Activated CD4-positive, alpha-beta T cell treated with anti-CD3 and anti-CD28 coated beads, Interleukin-2, amount 10 ng/mL, durations not matched to agents 7 days and 5 days (primary cell): ENCODE results near the gene RAB3C. TPM values are rescaled to one million over a fixed set of nuclear protein-coding genes. Genes with fewer than 3 reads are reported as not detected.

Source experiments
- CTCF ChIA-PET: fragments of 350-600 bp; sonication (Branson Sonifier 250); formaldehyde crosslinking; loops from one replicate; lab custom pipeline; 2021; ENCODE audit warnings: antibody characterized with exemption; lab: Charles Lee
- POLR2A ChIA-PET: fragments of 350-600 bp; sonication (Branson Sonifier 250); formaldehyde crosslinking; loops from one replicate; lab custom pipeline; 2021; ENCODE audit warnings: antibody characterized with exemption; lab: Charles Lee
- DNase-seq: peaks from one replicate; pipeline ENCODE4 v3.0.0-alpha.2; 2020
- H3K27ac Mint-ChIP-seq: one replicate; pipeline ENCODE4 v1.8.0; 2021; ENCODE audit warnings: mild to moderate bottlenecking, moderate library complexity, mixed read lengths
- H3K27me3 Mint-ChIP-seq: one replicate; pipeline ENCODE4 v1.8.0; 2021; ENCODE audit warnings: mixed read lengths
- H3K36me3 Mint-ChIP-seq: one replicate; pipeline ENCODE4 v1.8.0; 2021; ENCODE audit warnings: low read depth, mixed read lengths
- H3K4me1 Mint-ChIP-seq: one replicate; pipeline ENCODE4 v1.8.0; 2021; ENCODE audit warnings: mixed read lengths
- H3K4me3 Mint-ChIP-seq: one replicate; pipeline ENCODE4 v1.8.0; 2021; ENCODE audit warnings: mild to moderate bottlenecking, moderate library complexity, mixed read lengths
- H3K9me3 Mint-ChIP-seq: one replicate; pipeline ENCODE4 v1.8.0; 2021; ENCODE audit warnings: mixed read lengths
- total RNA-seq, 2 experiments: library from RNA; stranded (reverse); gene quantifications; one replicate each; pipeline ENCODE4 v1.2.3, GENCODE V29; 2021

The RAB3C gene
- total RNA-seq, 2 experiments from 2014 or later = not detected

DNA sequence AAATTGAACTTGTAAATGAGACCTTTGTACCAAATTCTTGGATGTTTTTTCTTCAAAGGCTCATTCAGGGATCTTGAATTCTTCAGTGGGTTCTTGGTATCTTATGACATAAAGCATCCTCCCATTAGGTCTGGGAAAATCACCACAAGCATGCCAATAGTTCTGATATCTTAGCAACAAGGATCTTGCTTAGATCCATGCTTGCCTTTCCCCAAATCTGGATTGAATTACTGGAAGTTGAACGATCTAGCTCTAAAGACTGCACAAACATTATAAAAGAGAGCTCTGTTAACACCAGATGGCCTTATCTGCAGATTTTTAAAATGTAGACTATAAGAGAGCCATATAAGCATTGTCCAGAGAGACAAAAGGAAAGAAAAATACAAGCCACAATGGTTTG lies 266.3 kb downstream of the RAB3C start:
- Mint-ChIP-seq H3K36me3 (no peaks in the 10 kb centered on the region), H3K27ac (no peak overlapping the region), H3K9me3 (no peaks in the 10 kb centered on the region), H3K27me3 (peaks cover 14% of the 10 kb centered on the region), H3K4me1 (no peaks in the 10 kb centered on the region), H3K4me3 (no peak overlapping the region)
- no peak for DNase-seq
- POLR2A ChIA-PET = no interaction called here
- CTCF ChIA-PET = interaction anchor here (0.8 to 2.1 kb wide), 2 partner anchors 10 to 389 kb away, joined by 4 to 7 read pairs; partner anchors contain the start of gene PLK2

DNA sequence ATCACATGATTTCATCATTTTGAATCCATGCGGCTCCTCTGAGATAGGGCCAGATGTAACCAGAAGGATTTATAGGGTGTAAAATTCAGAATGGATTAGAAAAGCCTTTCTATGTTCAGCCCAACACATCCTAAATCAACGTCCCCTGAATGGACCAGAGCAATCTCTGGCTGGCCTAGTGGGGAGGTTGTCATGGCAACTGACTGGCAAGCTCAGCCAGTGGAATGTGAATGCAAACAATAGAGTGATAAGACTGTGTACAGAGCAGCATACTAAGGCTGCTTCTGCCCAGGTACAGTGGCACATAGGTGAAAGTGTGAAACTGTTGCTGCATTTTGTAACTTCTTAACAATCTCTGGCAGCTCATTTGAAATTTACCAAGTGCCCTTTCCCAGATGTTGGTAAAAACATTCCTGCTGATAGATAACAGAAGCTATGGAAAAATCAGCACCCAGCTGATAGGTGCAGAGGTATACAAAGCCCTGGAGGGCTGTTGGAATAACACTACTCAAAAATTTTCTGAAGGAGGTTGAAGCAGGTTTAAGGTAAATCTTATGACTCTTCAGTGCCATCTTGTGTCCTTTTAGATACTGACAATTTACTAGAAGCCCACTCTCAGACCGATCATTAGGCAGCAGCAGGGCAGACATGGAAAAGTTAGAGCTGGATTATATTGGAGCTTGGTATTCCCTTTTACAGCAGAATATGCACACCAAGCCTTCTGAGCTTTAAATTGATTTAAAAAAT lies 267.2 kb downstream of the RAB3C start:
- Mint-ChIP-seq H3K27me3 (peaks cover 15% of the 10 kb centered on the region), H3K4me3 (no peak overlapping the region), H3K36me3 (no peaks in the 10 kb centered on the region), H3K4me1 (no peaks in the 10 kb centered on the region), H3K9me3 (no peaks in the 10 kb centered on the region), H3K27ac (no peak overlapping the region)
- DNase-seq = no peak
- ChIA-PET CTCF (interaction anchor here (2.1 kb wide), 1 partner anchor 9 kb away, joined by 7 read pairs; no protein-coding TSS in a partner anchor), POLR2A (no interaction called here)

DNA sequence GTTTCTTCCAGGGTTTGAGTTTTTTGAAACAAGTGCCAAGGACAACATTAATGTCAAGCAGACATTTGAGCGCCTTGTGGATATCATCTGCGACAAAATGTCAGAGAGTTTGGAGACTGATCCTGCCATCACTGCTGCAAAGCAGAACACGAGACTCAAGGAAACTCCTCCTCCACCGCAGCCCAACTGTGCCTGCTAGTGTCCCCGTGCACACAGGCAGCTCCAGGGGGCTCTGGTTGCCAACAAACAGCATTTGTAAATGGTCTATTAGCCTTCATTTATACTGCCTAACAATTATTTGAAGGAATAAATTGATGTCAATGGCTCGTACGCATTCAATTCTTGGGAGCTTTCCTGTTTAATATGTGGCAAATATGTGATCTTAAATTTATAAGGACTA lies 268.3 kb downstream of the RAB3C start:
- no peaks in the 10 kb centered on the region for H3K9me3 Mint-ChIP-seq
- H3K4me1 Mint-ChIP-seq = no peaks in the 10 kb centered on the region
- no peak for DNase-seq
- ChIA-PET CTCF (no interaction called here), POLR2A (no interaction called here)
- no peaks in the 10 kb centered on the region for H3K36me3 Mint-ChIP-seq
- H3K27ac Mint-ChIP-seq = no peak overlapping the region
- H3K4me3 Mint-ChIP-seq = no peak overlapping the region
- peaks cover 15% of the 10 kb centered on the region for H3K27me3 Mint-ChIP-seq

DNA sequence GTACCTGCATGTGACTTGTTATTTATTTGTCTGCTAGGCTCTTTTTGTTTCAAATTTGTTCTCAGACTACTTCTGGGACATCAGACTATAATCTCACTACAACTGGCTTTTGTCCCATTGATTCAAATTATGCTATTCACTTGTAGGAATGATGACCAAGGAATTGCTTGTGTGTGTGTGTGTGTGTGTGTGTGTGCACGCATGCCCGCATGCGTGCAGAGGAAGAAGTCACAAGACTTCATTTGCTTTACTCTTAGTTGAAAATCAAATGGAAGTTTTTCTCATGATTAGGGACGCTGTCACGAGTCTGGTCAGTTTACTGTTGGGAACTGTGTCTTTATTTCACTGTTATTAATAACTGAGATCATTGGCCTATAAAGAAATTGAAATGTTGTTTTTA lies 268.7 kb downstream of the RAB3C start:
- DNase-seq = no peak
- H3K27me3 Mint-ChIP-seq = peaks cover 15% of the 10 kb centered on the region
- H3K36me3 Mint-ChIP-seq = no peaks in the 10 kb centered on the region
- no peaks in the 10 kb centered on the region for H3K9me3 Mint-ChIP-seq
- no peaks in the 10 kb centered on the region for H3K4me1 Mint-ChIP-seq
- H3K4me3 Mint-ChIP-seq = no peak overlapping the region
- POLR2A ChIA-PET = no interaction called here
- H3K27ac Mint-ChIP-seq = no peak overlapping the region
- CTCF ChIA-PET = no interaction called here

DNA sequence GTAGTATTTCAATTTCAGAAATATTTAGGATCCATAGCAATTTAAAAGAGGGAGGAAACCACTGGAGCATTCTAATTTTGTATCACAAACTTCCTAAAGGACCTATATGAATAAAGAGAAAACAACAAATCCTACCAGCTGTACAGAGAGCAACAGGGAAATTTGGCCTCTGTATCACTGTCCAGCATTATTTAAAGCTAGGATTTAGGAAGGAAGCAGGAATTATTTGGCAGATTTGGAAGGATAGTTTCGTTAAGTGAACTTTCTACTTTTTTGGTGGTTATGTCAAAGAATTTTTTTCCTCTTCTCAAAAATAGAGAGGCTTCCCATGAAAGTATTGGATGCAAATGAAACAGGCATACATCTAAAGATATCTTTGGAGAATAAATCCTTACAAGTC lies 269.7 kb downstream of the RAB3C start:
- Mint-ChIP-seq H3K9me3 (no peaks in the 10 kb centered on the region), H3K27ac (no peak overlapping the region), H3K27me3 (peaks cover 15% of the 10 kb centered on the region), H3K4me3 (no peak overlapping the region), H3K4me1 (no peaks in the 10 kb centered on the region), H3K36me3 (no peaks in the 10 kb centered on the region)
- DNase-seq = no peak
- POLR2A ChIA-PET = no interaction called here
- CTCF ChIA-PET = no interaction called here

DNA sequence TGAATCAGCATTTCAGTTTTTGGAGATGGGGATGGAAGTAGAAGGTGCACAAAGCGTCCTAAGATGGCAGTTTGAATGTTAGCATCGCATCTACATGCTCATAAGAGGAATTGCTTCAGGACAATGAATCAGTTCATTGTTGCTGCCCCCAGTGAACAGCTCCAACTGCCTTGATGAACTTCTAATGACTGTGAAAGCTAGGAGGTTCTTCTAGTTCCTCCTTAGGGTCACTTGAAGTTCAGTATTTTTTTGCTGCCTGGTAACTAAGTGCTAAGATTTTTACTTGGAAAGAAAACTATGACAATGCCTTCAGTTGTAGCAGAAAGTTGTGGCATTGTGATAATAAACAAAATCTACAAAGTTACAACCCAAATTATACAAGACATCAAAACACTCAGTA lies 271.6 kb downstream of the RAB3C start:
- CTCF ChIA-PET = interaction anchor here (1.3 kb wide), 1 partner anchor 67 kb away, joined by 3 read pairs; no protein-coding TSS in a partner anchor

DNA sequence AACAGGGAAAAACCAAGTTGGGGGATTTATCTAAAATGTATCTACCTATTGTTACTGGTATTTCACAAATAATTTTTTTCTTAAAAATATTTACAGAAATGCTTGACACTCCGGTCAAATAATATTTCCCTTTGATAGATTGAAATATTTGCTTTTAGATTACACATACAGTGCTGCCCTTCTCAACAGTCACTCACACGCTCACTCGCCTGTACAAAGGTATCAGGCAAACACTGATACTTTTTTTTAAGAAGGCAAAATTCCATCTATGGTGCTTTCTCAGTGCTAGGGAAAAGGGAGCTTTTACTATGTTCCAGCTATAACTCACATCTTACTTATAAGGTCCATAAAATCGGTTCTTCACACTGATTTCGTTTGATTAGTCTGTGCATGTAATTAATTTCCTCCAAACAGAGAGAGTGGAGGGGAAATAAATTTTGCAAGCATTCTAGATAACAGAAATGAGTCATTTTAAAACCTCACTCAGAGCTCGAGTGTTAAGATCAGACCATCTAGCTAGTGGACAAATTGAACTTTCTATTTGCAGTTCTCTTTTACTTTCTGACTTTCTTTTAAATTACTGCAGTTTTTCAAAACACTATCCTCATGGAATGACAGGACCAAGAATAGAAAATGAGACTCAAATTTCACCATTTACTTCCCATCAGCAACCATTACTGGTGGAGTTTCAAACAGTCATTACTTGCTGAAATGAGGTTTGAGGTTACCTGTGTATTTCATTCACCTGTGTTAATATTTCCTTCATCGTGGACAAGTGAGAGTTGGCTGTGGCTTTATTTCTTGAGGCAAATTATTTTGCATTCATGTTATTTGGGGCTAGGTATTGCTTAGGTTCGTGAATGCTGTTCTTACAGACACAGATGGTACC lies 273.2 kb downstream of the RAB3C start:
- POLR2A ChIA-PET = interaction anchor here (0.6 kb wide), 1 partner anchor 9 kb away, joined by 3 read pairs; no protein-coding TSS in a partner anchor

More for the DNA sequence above, 271.6 kb downstream of the RAB3C start:
- Mint-ChIP-seq H3K36me3 (no peaks in the 10 kb centered on the region), H3K4me1 (no peaks in the 10 kb centered on the region), H3K27me3 (peaks cover 17% of the 10 kb centered on the region), H3K4me3 (no peak overlapping the region), H3K9me3 (no peaks in the 10 kb centered on the region), H3K27ac (no peak overlapping the region)
- no peak for DNase-seq
- POLR2A ChIA-PET = no interaction called here

DNA sequence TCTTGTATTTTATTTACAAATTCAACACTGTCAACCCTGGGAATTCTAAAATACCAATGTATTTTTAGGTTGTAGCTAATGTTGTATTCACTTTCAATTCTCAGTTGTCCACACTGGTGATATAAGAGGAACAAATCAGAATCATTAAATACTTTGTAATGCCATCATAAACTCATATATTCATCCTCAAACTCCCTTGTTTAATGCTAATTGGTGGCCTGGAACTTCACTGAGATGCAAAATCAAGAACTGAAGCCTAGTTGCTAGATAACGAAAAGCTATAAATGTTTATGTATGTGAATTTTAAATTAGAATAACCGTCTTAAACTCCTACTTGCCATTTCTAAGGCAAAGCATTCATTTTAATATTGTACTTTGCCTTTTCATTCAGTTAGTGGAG lies 274.7 kb downstream of the RAB3C start:
- Mint-ChIP-seq H3K4me1 (no peaks in the 10 kb centered on the region), H3K4me3 (no peak overlapping the region), H3K27me3 (peaks cover 17% of the 10 kb centered on the region), H3K27ac (no peak overlapping the region), H3K9me3 (no peaks in the 10 kb centered on the region), H3K36me3 (no peaks in the 10 kb centered on the region)
- no peak for DNase-seq
- ChIA-PET POLR2A (no interaction called here), CTCF (no interaction called here)

More for the DNA sequence above, 273.2 kb downstream of the RAB3C start:
- H3K27ac Mint-ChIP-seq = no peak overlapping the region
- CTCF ChIA-PET = interaction anchor here (0.6 kb wide), 1 partner anchor 294 kb away, joined by 3 read pairs; no protein-coding TSS in a partner anchor
- DNase-seq = no peak
- no peaks in the 10 kb centered on the region for H3K4me1 Mint-ChIP-seq
- no peak overlapping the region for H3K4me3 Mint-ChIP-seq
- no peaks in the 10 kb centered on the region for H3K36me3 Mint-ChIP-seq
- H3K27me3 Mint-ChIP-seq = peaks cover 22% of the 10 kb centered on the region
- no peaks in the 10 kb centered on the region for H3K9me3 Mint-ChIP-seq

DNA sequence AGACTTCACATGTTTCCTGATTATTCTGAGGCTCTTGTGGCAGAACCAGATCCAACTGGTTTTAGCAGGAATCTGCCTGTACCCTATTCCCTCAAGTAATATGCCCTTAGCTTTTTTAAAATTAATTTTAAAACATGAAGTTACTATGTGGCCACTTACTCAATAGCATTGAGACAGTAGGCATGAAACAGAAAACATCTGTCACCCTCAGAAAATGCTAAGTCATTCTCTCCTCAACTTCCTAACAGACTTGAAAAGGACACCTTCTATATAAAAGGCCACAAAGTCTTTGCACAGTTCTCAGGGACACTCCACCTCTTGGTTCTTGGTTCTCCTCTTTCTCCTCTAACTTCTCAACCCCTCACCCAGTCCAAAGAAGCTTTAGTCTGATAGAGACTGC lies 277.8 kb downstream of the RAB3C start:
- Mint-ChIP-seq H3K27ac (no peak overlapping the region), H3K4me1 (no peaks in the 10 kb centered on the region), H3K27me3 (peaks cover 17% of the 10 kb centered on the region), H3K36me3 (no peaks in the 10 kb centered on the region), H3K4me3 (no peak overlapping the region), H3K9me3 (no peaks in the 10 kb centered on the region)
- POLR2A ChIA-PET = no interaction called here
- no peak for DNase-seq
- CTCF ChIA-PET = interaction anchor here (0.6 to 2.3 kb wide), 2 partner anchors 11 to 388 kb away, joined by 3 to 7 read pairs; no protein-coding TSS in a partner anchor

DNA sequence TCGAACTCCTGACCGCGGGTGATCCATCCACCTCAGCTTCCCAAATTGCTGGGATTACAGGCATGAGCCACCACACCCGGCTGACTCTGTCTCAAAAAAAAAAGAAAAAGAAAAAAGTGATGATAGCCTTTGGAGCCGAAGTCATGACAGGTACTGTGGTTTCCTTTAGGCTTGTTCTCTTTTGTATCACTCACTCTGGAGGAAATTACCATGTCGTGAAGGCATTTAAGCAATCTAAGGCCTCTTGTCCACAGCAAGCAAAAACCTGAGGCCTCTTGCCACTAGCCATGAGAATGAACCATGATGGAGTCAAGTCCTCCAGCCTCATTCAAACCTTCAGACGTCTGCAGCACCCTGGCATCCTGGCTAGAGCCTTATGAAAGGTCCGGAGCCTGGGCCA lies 286.1 kb downstream of the RAB3C start:
- no peaks in the 10 kb centered on the region for H3K36me3 Mint-ChIP-seq
- no peak overlapping the region for H3K27ac Mint-ChIP-seq
- no peaks in the 10 kb centered on the region for H3K9me3 Mint-ChIP-seq
- POLR2A ChIA-PET = no interaction called here
- H3K4me1 Mint-ChIP-seq = no peaks in the 10 kb centered on the region
- H3K4me3 Mint-ChIP-seq = no peak overlapping the region
- peaks cover 20% of the 10 kb centered on the region for H3K27me3 Mint-ChIP-seq
- no peak for DNase-seq
- CTCF ChIA-PET = interaction anchor here (0.6 kb wide), 2 partner anchors 11 to 141 kb away, joined by 4 read pairs; no protein-coding TSS in a partner anchor

DNA sequence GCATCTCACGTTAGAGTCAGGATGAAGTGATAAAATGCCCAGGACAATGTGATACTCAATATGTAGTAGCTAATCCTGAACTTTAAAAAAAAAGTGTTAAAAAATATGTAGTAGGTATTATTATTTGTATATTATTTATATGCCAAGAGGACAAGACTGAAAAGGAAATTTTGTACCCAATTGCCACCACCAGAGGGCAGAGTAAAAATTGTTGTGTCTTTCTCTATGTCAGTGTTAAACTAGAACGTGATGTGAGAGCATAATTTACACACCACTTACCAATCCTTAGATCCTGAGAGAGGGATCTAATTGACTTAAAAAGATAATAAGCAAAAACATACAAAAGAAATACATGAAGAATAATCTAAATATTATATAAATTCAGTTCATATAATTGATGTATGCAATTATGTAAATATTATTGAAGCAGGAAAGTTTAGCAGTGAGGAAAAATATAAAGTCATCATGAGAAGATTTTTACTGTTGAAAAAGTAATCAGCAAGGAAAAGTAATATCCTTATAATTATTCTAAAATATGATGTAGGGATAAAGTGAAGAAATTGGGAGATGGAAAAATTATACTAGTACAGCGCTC lies 288.9 kb downstream of the RAB3C start:
- H3K36me3 Mint-ChIP-seq = no peaks in the 10 kb centered on the region
- H3K9me3 Mint-ChIP-seq = no peaks in the 10 kb centered on the region
- H3K4me3 Mint-ChIP-seq = no peak overlapping the region
- no peaks in the 10 kb centered on the region for H3K4me1 Mint-ChIP-seq
- ChIA-PET CTCF (interaction anchor here (1.0 kb wide), 1 partner anchor 456 kb away, joined by 3 read pairs; no protein-coding TSS in a partner anchor), POLR2A (no interaction called here)
- peak; percentile 46 for DNase-seq
- no peak overlapping the region for H3K27ac Mint-ChIP-seq
- peaks cover 37% of the 10 kb centered on the region for H3K27me3 Mint-ChIP-seq

DNA sequence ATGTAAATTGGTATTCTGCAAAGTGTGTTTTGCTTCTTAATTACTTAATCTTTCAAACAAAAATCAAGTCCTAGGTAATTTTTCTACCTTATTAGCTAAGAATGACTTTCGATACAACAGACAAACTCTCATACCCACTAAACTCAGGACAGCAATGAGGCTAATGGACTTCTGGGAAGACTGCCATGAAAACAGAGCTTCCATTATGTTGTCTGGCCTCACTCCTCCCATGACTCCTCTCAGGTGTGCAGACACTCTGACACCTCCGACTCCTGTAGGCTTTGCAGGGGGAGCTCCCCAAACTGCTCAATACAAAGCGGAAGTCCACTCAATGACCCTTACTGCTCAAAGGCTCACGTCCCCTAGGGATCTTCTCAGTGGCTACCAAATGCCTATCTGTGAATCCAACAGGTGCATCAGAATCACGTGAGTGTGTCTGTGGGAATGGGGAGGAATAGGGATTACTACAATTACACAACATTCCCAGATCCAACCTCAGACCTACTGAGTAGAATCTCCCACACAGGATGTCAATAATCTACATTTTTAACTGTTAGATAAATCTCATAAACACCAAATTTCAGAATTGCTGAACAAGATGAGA lies 289.9 kb downstream of the RAB3C start:
- H3K36me3 Mint-ChIP-seq = no peaks in the 10 kb centered on the region

More for the DNA sequence above, 289.9 kb downstream of the RAB3C start:
- H3K4me3 Mint-ChIP-seq = no peak overlapping the region
- ChIA-PET CTCF (interaction anchor here (1.0 kb wide), 1 partner anchor 14 kb away, joined by 5 read pairs; no protein-coding TSS in a partner anchor), POLR2A (no interaction called here)
- H3K27me3 Mint-ChIP-seq = peaks cover 38% of the 10 kb centered on the region
- no peaks in the 10 kb centered on the region for H3K9me3 Mint-ChIP-seq
- no peaks in the 10 kb centered on the region for H3K4me1 Mint-ChIP-seq
- no peak for DNase-seq
- no peak overlapping the region for H3K27ac Mint-ChIP-seq
